ENCODE data around the gene BTNL9.
"Not testable (repeated sequence)": the region's sequence is repeated elsewhere in the genome, so short reads cannot be mapped to it uniquely, and the experiment has no call there.

The BTNL9 gene

DNA sequence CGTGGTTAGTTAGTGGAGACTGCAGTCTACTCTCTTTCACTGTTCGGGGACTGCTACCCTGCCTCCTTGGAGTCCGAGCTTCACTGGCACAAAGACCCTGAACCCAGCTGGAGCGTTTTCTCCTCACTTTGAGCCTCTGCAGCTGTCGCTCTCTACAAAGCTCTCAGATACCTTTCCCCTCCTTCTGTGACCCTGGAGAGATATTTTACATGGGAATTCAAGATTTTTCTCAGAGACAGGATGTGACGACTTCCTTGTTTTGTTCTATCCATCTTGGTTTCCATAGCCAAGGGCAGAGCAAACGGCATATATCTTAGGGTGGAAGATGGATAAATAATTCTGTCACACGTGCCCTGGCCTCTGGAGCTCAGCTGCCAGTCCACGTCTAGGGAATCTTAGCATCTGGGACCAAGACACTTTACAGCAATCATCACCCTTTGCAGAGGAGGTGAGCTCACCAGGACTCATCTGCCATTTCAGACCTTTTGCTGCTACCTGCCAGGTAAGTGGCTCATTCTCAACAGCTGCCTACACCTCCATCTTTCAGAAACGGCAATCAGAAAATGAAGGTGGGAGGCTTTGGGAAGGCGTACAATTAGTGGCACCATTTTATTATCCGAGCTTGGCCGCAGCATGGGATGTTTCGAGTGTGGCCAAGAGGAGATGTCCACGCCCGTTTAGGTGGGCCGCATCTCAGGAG, at the start of gene BTNL9:
Gene BTNL9, plus strand, starts transcription at position 336 of the 700 bp plus-strand sequence. CDS start 5,224 bp downstream, outside the sequence.
- no peak for DNase-seq (ENCODE audit: low read depth)

DNA sequence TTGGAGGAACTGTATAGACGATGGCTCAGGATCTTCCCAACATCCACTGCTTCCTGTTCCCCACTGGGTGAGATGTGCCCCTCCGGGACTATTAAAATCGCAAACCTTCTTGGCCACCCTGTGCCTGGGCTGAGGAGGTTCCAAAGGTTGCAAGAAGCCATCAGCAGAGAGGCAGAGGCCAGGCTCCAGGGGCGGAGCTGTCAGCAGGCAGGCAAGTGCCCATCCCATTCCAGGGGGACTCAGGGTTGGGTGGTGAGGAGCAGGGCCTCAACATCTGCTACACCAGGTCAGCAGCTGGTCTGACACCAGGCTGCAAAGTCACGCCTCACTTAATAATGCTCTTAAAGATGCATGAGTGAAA, 49.2 kb upstream of the BTNL9 start:
- no peak for DNase-seq (ENCODE audit: low read depth)

DNA sequence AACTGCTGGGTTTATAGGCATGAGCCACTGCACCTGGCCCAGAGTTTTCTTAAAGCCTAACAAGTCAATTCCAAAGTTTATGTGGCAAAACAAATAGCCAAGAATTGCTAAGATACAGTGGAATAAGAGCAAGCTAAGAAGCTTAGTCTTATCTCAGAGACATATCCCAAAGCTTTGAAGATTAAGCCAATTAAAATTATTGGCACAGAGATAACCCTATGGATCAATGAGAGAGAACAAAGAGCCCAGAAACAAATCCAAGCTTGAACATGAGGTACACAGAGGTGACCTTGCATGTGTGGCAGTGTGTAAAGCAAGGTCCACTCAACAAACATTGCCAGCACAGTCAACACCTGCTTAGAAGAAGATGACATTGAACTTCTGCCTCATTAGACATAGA, 38.1 kb upstream of the BTNL9 start:
- no peak for DNase-seq (ENCODE audit: low read depth)

DNA sequence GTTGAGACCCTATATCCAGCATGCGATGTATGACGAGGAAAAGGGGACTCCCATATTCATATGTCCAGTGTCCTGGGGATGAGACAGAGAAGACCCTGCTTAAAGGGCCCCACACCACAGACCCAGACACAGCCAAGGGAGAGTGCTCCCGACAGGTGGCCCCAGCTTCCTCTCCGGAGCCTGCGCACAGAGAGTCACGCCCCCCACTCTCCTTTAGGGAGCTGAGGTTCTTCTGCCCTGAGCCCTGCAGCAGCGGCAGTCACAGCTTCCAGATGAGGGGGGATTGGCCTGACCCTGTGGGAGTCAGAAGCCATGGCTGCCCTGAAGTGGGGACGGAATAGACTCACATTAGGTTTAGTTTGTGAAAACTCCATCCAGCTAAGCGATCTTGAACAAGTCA, 34.3 kb upstream of the BTNL9 start:
- no peak for DNase-seq (ENCODE audit: low read depth)

DNA sequence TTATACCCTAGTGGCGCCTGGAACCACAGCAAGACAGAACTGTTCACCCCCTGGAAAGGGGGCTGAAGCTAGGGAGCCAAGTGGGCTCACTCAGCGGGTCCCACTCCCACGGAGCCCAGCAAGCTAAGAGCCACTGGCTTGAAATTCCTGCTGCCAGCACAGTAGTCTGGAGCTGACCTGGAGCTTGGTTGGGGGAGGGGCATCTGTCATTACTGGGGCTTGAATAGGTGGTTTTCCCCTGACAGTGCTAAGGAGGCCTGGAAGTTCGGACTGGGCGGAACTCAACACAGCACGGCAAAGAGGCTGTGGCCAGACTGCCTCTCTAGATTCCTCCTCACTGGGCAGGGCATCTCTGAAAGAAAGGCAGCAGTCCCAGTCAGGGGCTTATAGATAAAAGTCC, 31.9 kb upstream of the BTNL9 start:
- DNase-seq (ENCODE audit: low read depth): no peak

DNA sequence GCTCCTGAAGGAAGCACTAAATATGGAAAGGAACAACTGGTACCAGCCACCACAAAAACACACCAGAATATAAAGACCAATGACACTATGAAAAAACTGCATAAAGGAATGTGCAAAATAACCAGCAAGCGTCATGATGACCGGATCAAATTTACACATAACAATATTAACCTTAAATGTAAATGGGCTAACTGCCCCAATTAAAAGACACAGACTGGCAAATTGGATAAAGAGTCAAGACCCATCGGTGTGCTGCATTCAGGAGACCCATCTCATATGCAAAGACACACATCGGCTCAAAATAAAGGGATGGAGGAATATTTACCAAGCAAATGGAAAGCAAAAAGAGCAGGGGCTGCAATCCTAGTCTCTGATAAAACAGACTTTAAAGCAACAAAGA, 30.0 kb upstream of the BTNL9 start:
- DNase-seq (ENCODE audit: low read depth): not testable (repeated sequence)

DNA sequence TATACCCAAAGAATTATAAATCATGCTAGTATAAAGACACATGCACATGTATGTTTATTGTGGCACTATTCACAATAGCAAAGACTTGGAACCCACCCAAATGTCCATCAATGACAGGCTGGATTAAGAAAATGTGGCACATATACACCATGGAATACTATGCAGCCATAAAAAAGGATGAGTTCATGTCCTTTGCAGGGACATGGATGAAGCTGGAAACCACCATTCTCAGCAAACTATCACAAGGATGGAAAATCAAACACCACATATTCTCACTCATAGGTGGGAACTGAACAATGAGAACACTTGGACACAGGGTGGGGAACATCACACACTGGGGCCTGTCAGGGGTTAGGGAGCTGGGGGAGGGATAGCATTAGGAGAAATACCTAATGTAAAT, 25.4 kb upstream of the BTNL9 start:
- not testable (repeated sequence) for DNase-seq (ENCODE audit: low read depth)

DNA sequence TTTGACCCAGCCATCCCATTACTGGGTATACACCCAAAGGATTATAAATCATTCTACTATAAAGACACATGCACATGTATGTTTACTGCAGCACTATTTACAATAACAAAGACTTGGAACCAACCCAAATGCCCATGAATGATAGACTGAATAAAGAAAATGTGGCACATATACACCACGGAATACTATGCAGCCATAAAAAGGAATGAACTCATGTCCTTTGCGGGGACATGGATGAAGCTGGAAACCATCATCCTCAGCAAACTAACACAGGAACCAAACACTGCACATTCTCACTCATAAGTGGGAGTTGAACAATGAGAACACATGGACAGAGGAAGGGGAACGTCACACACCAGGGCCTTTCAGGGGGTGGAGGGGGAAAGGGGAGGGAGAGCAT, 22.6 kb upstream of the BTNL9 start:
- DNase-seq (ENCODE audit: low read depth): not testable (repeated sequence)

DNA sequence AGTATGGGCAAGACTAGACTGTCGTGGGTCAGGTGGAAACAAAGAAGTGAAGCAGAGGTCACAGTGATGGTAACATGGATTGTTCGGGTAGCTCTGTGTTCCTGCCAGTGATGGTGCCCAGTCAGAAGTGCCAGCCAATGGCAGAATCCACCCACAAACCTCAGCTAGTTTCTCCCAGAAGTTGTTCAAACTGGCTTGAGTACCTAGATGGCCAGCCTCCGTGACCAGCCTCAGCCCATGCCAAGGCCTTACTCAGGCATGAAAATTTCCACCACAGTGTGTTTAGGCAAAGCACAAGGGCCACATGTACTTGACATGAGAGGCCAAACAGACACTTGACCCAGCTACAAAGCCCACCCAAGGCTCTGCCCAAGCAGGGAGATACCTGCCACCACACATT, 19.4 kb upstream of the BTNL9 start:
- DNase-seq (ENCODE audit: low read depth): no peak

DNA sequence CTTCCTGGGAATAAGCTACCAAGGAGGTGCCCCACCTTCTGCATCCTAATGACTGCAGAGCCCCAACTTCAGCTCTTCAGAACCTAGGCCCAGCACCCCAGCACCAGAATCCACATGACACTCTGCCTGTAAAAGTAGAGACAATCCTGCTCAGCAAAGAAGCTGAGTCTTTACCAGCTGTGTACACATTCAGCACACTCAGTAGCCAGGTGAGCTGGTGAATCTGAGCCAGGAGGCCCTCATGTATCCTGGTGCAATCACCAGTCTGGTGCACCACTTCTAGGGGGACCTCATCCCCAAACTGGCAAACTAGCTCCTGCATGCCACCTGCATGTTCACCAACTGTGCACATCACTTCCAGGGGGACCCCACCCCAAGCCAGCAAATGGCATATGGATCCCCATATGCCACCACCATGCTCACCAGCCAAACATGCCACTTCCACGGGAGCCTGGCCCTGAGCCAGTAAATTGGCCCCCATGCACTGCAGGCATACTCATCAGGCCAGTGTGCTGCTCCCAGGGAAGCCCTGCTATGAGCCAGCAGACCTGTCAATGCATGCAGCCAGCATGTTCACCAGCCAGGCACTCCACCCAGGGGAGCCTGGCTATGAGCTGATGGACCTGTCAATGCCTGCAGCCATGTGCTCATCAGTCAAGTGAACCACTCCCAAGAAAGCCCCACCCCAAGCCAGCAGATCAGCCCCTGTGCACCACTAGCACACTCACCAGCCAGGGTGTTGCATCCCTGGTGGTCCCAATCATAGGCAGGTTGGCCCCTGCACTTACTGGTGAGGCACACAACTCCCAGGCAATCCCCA, 15.6 kb upstream of the BTNL9 start:
- no peak for DNase-seq (ENCODE audit: low read depth)

DNA sequence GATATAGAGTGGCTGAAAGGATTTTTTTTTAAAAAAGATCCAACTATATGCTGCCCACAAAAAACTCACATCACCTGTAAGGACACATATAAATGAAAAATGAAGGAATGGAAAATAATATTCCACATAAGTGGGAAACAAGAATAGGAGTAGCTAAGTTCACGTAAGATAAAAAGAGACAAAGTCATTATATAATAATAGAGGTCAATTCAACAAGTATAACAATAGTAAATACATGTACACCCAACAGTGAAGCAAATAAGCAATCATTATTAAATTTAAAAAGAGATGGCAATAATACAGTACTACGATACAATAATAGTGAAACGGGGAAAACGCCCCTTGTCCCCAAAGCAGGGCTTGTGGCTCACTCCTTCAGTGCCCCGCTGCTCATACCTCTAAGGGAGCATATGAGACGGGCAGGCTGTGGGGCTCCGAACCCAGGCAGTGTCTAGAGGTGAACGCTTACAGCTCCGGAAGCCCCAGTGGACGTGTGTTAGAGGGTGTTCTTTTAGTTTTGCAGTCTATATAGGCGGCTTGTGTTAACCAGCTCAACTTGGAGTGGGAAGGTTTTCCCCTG, 12.5 kb upstream of the BTNL9 start:
- DNase-seq (ENCODE audit: low read depth): no peak

DNA sequence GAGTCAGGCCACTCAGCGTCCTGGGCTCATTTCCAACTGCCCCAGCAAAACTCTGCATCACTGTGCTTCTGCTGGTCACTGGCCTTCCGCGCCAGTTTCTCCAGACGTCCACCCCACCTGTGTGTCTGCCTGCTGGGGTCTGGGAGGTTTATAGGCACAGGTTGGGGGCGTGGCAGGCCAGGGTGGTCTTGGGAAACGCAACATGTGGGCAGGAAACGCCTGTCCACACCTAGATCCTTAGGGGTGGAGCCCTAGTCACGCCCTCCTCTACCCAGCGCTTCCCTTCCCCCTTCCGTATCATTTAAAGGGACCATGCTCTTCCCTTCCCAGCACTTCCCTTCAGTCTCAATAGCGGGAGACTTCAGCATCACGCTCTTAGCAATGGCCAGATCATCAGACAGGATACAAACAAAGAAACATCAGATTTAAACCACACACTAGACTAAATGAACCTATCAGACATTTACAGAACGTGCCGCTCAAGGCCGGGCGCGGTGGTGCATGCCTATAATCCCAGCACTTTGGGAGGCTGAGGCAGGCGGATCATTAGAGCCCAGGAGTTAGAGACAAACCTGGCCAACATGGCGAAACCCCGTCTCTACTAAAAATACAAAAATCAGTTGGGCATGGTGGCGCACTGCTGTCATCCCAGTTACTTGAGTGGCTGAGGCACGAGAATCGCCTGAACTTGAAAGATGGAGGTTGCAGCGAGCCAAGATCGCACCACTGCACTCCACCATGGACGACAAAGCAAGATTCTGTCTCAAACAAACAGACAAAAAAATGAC, 11.8 kb upstream of the BTNL9 start:
- no peak for DNase-seq (ENCODE audit: low read depth)

DNA sequence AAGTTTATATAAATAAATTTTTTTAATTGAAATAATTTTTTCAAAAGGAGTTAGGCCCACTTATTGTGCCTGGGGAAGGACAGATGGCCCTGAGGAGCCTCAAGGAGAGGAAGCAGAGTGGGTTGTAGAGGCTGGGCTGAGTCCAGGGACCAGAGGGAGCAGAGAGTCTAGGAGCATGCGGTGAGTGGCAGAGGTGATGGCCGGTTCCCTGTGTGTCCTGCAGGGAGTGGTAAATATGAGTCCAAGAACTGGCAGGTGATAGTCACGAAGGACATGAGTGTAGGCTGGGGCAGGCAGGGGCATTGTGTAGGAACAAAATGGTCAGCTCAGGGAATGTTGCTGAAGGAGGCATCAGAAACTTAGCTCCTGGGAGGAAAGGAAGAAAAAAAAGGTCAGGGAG, 8.3 kb upstream of the BTNL9 start:
- no peak for DNase-seq (ENCODE audit: low read depth)

DNA sequence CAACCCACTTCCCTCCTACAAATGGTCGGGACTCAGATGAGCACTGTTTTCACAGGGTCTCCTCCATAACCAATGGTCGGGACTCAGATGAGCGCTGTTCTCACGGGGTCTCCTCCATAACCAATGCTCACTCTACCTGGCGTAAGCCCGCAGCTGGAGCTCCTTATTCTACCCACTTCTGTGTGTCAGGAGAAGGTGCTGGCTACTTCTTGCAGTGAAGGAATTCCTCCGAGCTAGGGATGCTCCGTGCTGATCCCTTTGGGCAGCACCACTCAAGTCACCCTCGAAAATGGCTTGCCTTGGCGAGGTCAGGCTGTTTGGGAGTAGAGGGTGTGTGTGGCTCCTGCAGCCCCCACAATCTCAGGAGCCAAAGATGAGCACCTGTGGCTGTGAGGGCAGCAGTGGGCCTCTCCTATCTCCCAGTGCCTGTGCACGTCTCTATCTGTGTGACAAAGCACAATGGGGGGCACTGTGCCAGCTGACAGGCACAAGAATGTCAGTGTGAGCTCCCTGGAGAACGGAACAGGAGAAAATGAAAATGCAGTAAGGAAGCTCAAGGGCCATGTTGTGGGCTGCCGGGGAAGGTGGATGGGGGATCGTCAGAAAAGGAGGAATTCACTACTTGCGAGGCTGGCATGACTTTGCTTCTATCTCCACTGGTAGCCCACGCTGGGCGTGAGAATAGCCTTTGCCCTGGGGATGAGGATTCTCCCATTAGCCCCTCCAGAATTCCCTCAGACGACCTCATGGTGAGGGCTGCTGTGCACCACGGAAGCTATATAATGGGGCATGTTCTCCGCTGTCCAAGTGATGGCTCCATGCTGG, 3.9 kb upstream of the BTNL9 start:
- DNase-seq (ENCODE audit: low read depth): no peak

DNA sequence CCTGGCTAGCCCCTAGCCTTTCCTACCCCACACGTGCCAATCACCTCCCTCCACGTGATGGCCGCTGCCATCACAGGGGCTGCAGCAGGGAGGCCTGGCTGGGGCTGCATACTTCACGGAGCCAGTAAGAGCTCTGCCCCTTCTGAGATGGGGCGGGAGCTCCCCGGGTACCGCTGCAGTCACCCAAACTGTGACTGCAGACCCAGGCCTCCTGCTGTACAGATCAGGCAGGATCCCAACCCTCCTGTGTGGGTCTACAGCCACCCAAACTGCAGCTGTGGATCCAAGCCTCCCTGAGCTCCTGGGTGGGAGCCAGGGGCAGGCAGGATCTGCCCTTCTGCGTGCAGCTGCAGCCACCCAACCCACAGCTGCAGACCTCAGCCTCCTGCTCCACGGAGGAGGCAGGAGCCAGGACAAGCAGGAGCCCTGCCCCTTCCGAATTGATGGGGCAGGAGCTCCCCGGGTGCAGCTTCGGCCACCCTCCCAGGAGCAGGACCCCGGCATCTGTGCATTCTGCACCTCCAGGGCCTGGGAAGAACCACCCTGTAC, 3.2 kb upstream of the BTNL9 start:
- no peak for DNase-seq (ENCODE audit: low read depth)

DNA sequence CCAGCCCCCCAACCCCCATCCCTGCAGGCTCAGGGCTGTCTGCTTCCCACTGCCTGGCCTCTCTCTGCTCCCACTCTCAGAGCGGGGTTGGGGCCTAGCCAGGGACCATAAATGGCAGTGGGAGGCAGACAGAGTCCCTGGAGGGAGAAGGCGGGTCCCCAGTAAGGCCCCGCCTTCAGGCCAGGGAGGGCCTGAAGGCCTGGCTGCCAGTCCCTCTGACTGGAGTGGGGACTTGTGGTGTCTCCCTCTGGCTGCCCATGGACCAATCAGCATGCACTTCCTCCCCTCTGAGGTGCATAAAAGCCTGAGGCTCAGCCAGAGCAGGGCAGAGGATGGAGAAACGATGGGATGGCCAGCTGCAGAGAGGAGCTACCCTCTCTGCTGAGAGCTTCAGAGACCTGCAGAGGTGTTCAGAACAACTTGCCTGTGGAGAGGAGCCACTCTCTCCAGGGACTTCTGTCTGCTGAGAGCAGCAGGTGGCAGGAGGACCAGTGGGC, 2.7 kb upstream of the BTNL9 start:
- DNase-seq (ENCODE audit: low read depth): no peak

DNA sequence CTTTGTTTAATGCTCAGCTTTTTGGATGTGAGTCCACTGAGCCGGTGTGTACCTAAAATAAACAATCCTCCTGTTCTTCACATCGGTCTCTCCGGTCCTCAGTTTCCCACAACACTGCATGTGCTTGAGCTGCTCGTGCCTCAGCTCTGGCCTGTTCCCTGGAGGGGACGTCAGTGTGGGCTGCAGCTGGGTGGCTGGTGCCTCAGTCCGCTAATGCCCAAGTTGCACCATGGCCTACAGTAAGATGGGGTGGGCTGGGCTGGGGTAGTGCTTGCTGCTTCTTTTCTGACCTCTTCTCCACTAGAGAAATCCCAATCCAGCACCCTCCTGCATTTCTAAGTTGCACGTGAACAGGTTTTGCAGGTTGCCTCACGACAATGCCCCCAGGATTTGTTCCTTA, 595 bp upstream of the BTNL9 start:
- DNase-seq (ENCODE audit: low read depth): no peak

DNA sequence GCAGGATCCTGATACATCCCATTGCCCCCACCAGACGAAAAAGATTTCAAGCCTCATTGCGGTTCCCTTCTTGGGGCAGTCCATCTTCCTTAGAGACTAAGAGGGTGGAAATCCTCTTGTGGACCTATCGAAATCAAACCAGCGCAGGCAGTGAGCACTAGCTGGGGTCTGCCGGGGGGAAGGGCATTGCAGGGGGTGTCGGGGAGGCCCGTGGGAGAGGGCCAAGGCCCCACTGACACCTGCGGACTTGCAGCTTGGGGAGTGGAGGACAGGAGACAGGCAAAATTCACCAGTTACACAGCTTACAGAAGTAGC, 522 bp downstream of the BTNL9 start:
- DNase-seq (ENCODE audit: low read depth): no peak

DNA sequence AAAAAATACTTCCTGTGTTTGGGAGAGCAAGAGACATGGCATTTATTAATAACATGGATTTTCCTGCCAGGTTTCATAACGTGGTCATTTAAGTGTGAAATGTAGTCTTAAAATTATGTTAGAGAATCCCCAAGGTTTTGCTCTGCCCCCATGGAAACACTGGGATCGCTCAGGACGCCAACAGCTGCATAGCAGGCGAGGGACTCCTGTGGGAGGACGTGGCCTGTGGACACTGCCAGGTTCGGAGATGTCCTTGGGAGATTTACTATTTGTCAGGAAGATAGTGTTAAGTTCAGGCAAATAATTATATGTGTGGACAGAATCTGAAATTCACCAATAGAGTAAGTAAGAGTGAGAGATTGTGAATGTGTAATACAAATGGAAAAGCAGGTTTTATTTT, 977 bp downstream of the BTNL9 start:
- DNase-seq (ENCODE audit: low read depth): no peak

DNA sequence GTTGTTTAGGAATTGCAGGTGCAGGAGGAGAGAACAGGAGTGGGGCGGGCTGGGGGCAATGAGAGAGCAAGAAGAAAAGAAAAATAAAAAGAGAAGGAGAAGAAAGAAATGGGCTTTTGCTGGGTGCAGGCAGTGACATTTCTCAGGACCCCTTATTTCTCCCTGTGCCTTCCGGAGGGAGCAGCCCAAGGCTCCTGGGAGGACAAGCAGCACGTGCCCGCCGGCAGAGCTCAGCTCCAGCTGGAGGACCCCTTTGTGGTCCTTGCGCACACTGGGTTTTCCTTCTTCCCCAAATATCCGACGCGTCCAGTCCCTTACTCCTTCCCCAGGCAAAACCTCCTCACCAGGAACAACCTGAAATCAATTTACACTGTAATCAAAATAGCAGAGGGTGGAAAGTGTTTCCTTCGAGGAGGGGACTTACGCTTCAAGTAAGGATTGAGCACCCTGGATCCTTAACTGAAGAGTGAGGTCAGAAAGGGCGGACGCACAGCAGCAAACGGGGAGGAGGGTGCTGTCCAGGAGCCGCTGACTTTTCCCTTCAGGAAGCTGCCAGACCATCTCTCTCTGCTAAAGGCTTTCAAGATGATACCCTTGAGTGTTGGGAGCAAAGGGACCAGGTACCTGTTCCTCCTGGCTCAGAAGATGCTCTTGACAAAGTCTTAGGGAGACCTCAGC, 2.1 kb downstream of the BTNL9 start:
- no peak for DNase-seq (ENCODE audit: low read depth)

DNA sequence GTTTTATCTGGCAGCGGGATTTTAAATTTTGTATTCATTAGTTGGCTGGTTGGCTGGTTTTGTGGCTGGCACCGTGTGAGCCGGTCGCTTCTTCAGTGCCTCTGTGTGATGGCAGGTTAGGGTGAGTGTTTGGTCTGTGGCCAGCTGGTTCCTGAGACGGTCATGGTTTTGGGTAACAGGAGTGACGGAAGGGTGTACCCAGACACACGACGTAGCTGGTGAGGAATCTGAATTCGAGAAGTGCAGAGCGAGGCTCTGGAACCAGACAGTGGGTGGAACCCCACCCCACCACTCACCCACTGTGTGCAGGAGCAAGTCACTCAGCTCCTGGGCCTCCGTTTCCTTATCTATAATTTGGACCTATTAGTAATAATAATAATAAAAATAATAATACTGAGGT, 2.7 kb downstream of the BTNL9 start:
- DNase-seq (ENCODE audit: low read depth): no peak

Data from stimulated activated CD8-positive, alpha-beta memory T cell treated with anti-CD3 and anti-CD28 coated beads, Interleukin-7, amount 100 ng/mL, for 24 hours (primary cell).